ENCODE results near the gene ZNF557.

ZNF557 gene

DNA sequence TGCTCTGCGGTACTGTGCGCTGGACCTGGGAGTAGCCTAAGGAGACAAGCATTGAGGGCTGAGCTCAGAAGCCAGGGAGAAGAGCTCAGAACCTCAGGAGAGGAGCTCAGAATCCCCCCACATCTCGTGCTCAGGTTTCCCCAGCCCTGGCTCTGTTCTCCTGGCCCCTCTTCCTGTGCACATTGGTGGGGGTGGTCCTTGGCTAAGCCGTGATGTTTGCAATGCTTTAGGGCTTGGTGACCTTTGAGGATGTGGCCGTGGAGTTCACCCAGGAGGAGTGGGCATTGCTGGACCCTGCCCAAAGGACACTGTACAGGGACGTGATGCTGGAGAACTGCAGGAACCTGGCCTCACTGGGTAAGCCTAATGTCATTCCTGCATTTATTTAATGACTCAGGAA lies 6.6 kb downstream of the ZNF557 start:
- DNase-seq: no peak

- DNase-seq: no peak
Observed at GRCh38 chr19:7078008-7078407, 8.5 kb downstream of the ZNF557 start.

DNA sequence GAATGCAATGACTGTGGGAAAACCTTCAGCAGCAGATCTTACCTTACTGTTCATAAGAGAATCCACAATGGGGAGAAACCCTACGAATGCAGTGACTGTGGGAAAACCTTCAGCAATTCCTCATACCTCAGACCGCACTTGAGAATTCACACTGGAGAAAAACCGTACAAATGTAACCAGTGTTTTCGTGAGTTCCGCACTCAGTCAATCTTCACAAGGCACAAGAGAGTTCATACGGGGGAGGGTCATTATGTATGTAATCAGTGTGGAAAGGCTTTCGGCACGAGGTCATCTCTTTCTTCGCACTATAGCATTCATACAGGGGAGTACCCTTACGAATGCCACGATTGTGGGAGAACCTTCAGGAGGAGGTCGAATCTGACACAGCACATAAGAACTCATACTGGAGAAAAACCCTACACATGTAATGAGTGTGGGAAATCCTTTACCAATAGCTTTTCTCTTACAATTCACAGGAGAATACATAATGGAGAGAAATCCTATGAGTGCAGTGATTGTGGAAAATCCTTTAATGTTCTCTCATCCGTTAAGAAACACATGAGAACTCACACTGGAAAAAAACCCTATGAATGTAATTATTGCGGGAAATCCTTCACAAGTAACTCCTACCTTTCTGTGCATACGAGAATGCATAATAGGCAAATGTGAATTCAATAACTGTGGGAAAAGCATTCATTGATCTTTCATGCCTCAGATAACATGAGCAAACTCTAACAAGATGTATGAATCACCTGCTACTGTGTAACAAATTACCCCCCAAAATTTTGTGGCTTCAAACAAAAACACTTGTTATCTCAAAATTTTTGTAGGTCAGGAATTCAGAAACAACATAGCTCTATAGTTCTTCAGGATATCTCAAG lies 13.8 kb downstream of the ZNF557 start:
- DNase-seq: no peak

- DNase-seq: no peak
Observed at GRCh38 chr19:7088999-7089398, 19.5 kb downstream of the ZNF557 start.

DNA sequence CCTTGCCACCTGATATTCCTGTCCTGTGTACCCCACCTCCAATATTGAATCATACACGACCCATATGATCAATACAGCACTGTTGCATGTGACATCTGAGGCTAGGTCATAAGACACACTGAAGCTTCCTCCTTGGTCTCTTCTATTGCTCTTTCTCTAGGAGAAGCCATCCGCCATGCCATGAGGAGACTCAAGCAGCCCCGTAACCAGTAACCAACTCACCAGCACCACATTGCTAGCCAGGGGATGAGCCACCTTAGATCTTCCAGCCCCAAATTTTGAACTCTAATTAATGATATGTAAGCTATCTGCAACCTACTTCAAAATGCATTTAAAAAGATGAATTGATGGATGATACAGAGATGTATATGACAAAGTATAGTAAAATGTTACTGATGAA lies 28.6 kb downstream of the ZNF557 start:
- peak; percentile 23 for DNase-seq

DNA sequence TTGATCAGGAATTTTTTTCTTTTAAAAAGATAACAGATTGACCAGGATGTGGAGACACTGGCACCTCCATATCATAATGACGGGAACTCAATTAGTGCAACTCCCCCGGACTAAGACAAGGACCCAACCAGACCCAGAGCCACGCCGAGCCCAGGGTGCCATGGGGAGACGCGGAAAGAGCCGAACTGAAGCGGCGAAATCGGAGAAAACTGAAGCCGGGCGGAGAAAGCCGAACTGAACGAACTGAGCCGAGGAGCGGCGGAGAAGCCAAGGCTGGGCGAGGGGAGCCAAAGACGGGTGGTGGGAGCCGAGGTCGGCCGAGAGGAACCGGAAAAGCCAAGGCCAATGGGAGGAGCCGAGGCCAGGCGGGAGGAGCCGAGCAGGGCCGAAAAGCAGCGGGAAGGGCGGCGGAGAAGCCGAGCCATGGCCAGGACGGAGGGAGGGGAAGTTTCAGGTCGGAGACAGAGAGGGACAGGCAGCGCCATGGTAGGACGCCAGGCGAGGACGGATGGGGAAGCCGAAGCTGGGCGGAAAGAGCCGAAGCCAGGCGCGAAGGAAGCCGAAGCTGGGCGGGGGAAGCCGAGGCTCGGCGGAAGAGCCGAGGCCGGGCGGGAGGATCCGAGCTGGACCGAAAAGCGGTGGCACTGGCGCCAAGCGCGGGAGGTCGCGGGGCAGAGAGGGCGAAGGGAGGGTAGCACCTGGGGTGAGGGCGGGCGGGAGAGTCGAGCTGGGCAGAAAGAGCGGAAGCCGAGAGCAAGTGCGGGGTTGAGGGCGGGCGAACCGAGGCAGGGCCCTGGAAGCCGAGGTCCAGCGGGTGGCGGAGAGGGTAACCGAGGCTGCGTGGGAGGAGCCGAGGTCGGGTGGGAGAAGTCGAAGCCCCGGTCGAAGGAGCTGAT lies 29.4 kb downstream of the ZNF557 start:
- peak; percentile 90 for DNase-seq

- no peak for DNase-seq
Observed at GRCh38 chr19:7099597-7099921, 30.1 kb downstream of the ZNF557 start.

- DNase-seq: no peak
Observed at GRCh38 chr19:7101498-7102253, 32.2 kb downstream of the ZNF557 start.

DNA sequence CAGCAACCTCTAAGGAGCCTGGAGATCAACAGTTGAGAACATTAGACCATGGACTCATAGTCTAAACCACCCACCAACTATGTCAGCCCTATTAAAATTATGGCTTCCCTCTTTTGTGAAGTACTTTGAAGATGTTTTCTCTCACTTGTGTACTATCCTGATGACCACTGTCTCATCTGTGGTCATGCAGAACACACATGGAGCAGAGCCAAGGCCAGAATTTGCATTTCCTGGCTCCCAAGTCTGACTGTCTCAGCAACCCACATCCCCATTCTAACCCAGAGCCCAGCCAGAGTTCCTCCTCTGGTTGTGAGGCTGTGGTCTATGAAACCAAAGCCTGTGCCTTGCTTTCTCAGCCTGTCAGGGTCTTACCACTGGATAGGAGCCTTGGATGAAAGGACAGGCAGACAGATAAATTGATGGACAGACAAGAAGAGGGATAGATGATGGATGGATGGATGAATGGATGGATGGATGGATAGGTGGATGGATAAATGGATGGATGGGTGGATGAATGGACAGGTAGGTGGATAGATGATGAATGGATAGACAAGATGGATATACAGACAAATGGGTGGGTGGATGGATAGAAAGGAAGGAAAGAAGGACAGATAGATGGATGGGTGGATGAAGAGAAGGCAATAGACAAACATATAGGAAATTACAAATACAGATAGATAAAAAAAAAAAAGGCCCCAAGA lies 35.4 kb downstream of the ZNF557 start:
- no peak for DNase-seq

GRCh38 chr19:7106711-7107657 lies 37.5 kb downstream of the ZNF557 start:
- no peak for DNase-seq

- DNase-seq: no peak
Observed at GRCh38 chr19:7109678-7110289, 40.3 kb downstream of the ZNF557 start.

DNA sequence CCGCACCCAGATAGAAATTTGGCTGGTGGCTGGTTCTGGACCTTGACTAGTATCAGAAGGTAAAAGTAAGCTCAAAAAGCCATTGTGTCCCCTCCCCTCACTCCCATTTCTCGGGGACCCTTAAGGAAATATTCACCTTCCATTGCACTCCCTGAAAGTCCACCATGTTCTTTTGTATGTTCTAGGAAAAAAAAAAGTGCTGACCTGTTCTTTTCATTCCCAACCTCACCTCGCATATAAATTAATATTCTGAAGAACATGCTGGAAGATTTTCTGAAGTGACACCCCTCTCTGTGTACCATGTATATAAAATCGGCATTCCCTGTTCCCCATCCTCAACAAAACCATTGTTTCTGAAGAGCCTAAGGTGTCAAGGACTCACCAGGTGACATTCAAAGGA lies 43.2 kb downstream of the ZNF557 start:
- DNase-seq: no peak

DNA sequence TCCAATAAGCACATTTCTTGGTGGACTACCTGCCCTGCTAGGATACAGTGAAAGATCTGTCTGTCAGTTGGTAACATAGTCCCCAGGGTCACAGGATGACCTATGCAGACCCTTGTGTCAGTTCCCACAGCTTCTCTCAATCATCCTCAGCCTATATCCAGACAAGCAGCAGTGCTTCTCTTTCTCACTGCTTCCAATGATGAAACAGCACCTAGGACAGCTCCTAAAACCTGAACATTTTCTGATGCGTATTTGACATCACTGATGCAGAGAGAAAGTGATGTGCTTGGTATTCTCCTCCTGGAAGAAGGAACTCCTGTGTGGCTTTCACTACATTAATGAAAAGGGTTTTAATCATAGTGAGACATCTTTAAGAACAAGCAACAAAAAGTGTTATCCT lies 43.7 kb downstream of the ZNF557 start:
- no peak for DNase-seq

GRCh38 chr19:7115721-7116120 lies 46.2 kb downstream of the ZNF557 start:
- DNase-seq: no peak

DNA sequence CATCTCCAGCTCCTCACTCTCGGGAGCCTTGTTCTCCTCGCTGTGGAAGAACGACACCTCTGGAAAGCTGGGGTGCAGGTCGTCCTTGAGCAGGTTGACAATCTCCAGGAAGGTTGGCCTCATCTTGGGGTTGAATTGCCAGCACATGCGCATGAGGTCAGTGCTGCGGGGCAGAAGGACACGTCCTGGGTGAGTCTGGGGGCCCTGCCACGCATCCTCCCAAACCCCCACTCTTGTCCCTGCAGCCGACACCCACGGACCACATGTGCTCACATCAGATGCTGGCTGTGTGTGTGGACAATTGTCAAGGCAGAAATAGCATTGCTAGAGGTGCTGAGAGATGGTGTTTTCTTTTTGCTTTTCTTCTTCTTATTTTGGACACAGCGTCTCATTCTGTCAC lies 47.7 kb downstream of the ZNF557 start:
- no peak for DNase-seq

GRCh38 chr19:7119582-7119981 lies 50.1 kb downstream of the ZNF557 start:
- DNase-seq: no peak

GRCh38 chr19:7120499-7120898 lies 51.0 kb downstream of the ZNF557 start:
- no peak for DNase-seq

- DNase-seq: no peak
Observed at GRCh38 chr19:7122701-7123100, 53.2 kb downstream of the ZNF557 start.

DNA sequence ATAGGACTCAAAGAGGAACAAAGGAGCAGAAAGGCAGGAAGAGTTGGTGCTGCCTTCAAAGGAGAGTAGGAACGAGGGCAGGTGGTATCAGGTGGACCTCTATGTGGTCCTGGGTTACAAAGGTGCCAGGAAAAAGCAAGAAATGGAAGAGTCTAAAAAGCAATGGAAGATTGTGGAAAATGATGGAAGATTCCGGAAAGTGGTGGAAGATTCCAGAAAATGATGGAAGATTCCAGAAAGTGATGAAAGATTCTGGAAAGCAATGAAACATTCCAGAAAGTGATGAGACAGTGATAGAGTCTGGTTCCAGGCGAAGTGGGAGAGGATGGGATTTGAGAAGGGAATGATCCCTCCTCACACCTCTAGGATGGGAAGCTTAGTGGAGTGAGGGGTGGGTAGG lies 55.3 kb downstream of the ZNF557 start:
- no peak for DNase-seq

DNA sequence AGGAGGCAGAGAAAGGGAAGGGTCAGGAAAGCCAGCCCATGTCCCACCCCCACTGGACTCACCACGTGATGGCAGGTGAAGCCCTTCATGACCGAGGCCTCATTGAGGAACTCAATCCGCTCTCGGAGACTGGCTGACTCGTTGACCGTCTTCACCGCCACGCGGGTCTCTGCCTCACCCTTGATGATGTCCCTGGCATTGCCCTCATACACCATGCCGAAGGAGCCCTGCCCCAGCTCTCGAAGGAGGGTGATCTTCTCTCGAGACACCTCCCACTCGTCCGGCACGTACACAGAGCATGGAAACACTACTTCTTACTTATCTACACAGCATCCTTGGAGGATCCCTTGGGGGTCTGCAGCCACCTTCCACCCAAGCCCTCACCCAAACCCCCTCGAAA lies 55.7 kb downstream of the ZNF557 start:
- no peak for DNase-seq

DNA sequence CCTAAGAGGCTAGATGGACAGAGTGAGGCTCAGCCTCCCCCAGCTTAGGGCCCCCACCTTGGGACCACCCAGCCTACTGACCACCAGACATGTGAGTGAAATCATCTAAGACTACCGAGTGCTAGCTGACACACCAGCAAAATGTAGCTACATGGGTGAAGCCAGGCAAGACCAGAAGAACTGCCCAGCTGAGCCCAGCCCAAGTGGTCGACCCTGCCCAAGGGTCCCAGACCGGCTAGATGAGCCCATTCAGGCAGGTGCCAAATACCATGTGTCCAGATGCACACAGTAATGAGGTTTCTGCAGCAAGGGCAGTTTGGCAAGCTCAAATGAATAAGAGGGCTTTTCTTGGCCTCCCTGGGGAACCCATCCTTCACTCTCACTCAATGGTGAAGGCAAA lies 56.6 kb downstream of the ZNF557 start:
- no peak for DNase-seq
